Mesodermal cell (in vitro differentiated cells): ENCODE measurements around the gene KCNA10.

ENCODE experiments used
- H3K27ac ChIP-seq: 2 replicates; pipeline ENCODE4 v1.7.0; 2013; ENCODE audit warnings: mild to moderate bottlenecking, low read depth, low read length, moderate library complexity; ENCODE audit not compliant: severe bottlenecking
- H3K36me3 ChIP-seq: 2 replicates; pipeline ENCODE4 v1.7.1; 2013; ENCODE audit warnings: mild to moderate bottlenecking, low read length, moderate library complexity; ENCODE audit not compliant: control insufficient read depth, insufficient read depth
- H3K4me1 ChIP-seq: one replicate; pipeline ENCODE4 v1.7.1; 2013; ENCODE audit warnings: mild to moderate bottlenecking, low read length; ENCODE audit not compliant: insufficient read depth, control insufficient read depth, poor library complexity, severe bottlenecking
- H3K4me3 ChIP-seq: 2 replicates; pipeline ENCODE4 v1.7.0; 2013; ENCODE audit warnings: low read length, control low read depth, mild to moderate bottlenecking; ENCODE audit not compliant: insufficient read depth, poor library complexity, severe bottlenecking; ENCODE audit errors: extremely low read depth
- H3K9me3 ChIP-seq: 2 replicates; pipeline ENCODE4 v1.7.1; 2013; ENCODE audit warnings: mild to moderate bottlenecking, low read length, moderate library complexity; ENCODE audit not compliant: control insufficient read depth
- WGBS, 2 experiments: methylation state at CpG; one replicate each; pipeline ENCODE4 v1.1.5; 2013; ENCODE audit warnings: missing lambda C conversion rate in 2 of 2; ENCODE audit not compliant: insufficient coverage in 2 of 2; 5-methylcytosine and 5-hydroxymethylcytosine counted together

The KCNA10 gene

GRCh38 chr1:110477967-110478640, 40.9 kb downstream of the KCNA10 start:
- Histone ChIP-seq H3K9me3 (no peaks in the 10 kb centered on the region), H3K36me3 (no peaks in the 10 kb centered on the region), H3K4me1 (peaks cover 30% of the 10 kb centered on the region), H3K27ac (no peak overlapping the region), H3K4me3 (no peak overlapping the region)
- WGBS, 2 experiments = 83 to 86% methylated on average over 1 of the region's 3 CpGs

- Histone ChIP-seq H3K4me1 (peaks cover 25% of the 10 kb centered on the region), H3K36me3 (no peaks in the 10 kb centered on the region), H3K4me3 (no peak overlapping the region), H3K27ac (peak overlapping the region; percentile 80), H3K9me3 (no peaks in the 10 kb centered on the region)
- 54 to 66% methylated on average over 2 to 3 of the region's 3 CpGs for WGBS, 2 experiments
Observed at GRCh38 chr1:110477445-110477957, 41.5 kb downstream of the KCNA10 start.

- Histone ChIP-seq H3K9me3 (no peaks in the 10 kb centered on the region), H3K4me1 (peaks cover 21% of the 10 kb centered on the region), H3K36me3 (no peaks in the 10 kb centered on the region), H3K4me3 (no peak overlapping the region), H3K27ac (peak overlapping the region; percentile 80)
- WGBS, 2 experiments = 80 to 90% methylated on average over 1 of the region's 2 CpGs
Observed at GRCh38 chr1:110477041-110477440, 41.9 kb downstream of the KCNA10 start.

- no peak overlapping the region for H3K4me3 ChIP-seq
- H3K27ac ChIP-seq = no peak overlapping the region
- H3K9me3 ChIP-seq = no peaks in the 10 kb centered on the region
- WGBS, 2 experiments = 88 to 99% methylated on average over 10 of the region's 10 CpGs
- no peaks in the 10 kb centered on the region for H3K36me3 ChIP-seq
- peaks cover 19% of the 10 kb centered on the region for H3K4me1 ChIP-seq
Observed at GRCh38 chr1:110476028-110476765, 42.8 kb downstream of the KCNA10 start.

DNA sequence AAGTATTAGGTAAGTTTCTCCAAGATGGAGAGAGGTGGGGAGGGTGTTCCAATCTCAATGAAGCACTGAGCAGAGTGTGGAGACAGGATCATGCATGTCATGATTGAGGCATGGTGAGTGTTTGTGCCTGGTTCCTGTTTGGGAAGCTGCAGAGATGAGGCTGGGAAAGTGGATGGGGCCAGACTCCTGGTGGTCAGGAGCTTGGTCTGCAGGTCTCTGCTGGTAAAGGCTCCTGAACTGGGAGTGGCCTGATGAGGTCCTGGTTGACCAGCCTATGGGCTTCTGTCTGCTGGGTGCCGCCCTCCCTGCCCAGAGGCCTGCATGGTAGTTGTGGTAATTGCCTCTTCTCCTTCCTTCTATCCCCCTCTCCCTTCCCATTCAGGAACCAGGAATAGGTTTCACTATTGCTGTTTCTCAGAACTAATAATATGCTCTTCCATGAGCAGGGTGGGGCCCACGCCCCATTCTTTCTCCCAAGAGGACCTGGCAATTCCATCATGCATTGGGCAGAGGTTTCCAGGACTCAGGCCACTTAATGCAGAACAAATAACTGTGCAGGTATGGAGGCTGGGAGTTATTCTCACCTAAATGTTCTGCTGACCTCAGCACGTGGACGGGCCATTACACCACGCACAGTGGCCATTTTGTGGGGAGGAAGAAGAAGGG, 43.5 kb downstream of the KCNA10 start:
- no peaks in the 10 kb centered on the region for H3K36me3 ChIP-seq
- WGBS, 2 experiments = 87 to 96% methylated on average over 4 to 5 of the region's 5 CpGs
- no peak overlapping the region for H3K4me3 ChIP-seq
- H3K27ac ChIP-seq = no peak overlapping the region
- H3K4me1 ChIP-seq = peaks cover 19% of the 10 kb centered on the region
- H3K9me3 ChIP-seq = no peaks in the 10 kb centered on the region

DNA sequence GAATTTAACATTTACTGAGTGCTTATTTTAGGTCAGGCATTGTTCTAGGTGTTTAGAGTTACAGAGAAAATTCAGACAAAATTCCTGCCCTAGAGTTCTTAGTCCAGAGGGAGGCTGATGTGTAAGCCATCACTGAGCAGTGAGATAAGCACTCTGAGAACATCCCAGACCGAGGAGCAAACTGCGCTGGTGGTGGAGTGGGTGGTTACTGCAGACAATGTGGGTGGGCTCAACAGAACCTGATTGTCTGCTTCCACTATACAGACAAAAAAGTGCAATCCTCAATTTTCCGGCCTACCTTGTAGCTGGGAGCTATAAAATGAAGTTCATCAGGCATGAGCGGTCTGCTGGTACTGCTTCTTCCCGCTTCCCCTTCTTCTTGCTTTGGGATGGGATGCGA, 44.5 kb downstream of the KCNA10 start:
- Histone ChIP-seq H3K4me1 (peaks cover 19% of the 10 kb centered on the region), H3K9me3 (no peaks in the 10 kb centered on the region), H3K36me3 (no peaks in the 10 kb centered on the region), H3K4me3 (no peak overlapping the region), H3K27ac (no peak overlapping the region)
- WGBS, 2 experiments = 84 to 100% methylated on average over 3 to 5 of the region's 6 CpGs

DNA sequence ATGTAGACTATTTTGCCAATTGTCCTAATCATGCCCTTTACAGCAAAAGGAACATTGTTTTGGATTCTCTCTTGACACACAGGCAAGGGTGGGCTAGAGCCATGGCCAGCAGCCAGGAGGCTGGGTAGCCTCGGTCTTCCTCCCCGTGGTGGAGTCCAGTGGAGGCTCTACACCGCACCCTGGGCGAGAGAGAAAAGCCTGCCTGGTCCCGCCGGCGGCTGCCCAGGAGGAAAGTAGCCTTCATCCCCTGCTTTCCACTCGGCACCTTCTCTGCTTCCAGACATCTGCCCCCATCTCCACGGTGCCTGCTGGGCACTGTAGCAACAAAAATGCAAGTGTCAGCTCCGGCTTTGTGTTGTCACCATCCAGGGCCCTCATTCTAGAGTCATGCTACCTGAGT, 46.4 kb downstream of the KCNA10 start:
- H3K36me3 ChIP-seq = no peaks in the 10 kb centered on the region
- no peak overlapping the region for H3K4me3 ChIP-seq
- H3K4me1 ChIP-seq = peaks cover 10% of the 10 kb centered on the region
- WGBS, 2 experiments = 84 to 94% methylated on average over 8 to 10 of the region's 10 CpGs
- H3K27ac ChIP-seq = no peak overlapping the region
- no peaks in the 10 kb centered on the region for H3K9me3 ChIP-seq

GRCh38 chr1:110471131-110471530, 47.8 kb downstream of the KCNA10 start:
- Histone ChIP-seq H3K4me1 (no peaks in the 10 kb centered on the region), H3K9me3 (no peaks in the 10 kb centered on the region), H3K4me3 (no peak overlapping the region), H3K27ac (no peak overlapping the region), H3K36me3 (no peaks in the 10 kb centered on the region)
- 69 to 90% methylated on average over 2 of the region's 3 CpGs for WGBS, 2 experiments
